Type B pancreatic cell (in vitro differentiated cells): Measurements from ENCODE around the gene TAF6. TPM values are rescaled to one million over a fixed set of nuclear protein-coding genes. Genes with fewer than 3 reads are reported as not detected.

ENCODE experiments used
- DNase-seq: peaks from one replicate; pipeline ENCODE4 v3.0.0; 2021; ENCODE audit warnings: mixed read lengths; ENCODE audit not compliant: unreplicated experiment; ENCODE audit errors: extremely low spot score
- H3K27ac Mint-ChIP-seq: 2 replicates; pipeline ENCODE4 v1.8.0; 2021; ENCODE audit warnings: mild to moderate bottlenecking, mixed read lengths
- H3K27me3 Mint-ChIP-seq: 2 replicates; pipeline ENCODE4 v1.8.0; 2021; ENCODE audit warnings: mixed read lengths
- H3K36me3 Mint-ChIP-seq: 2 replicates; pipeline ENCODE4 v1.8.0; 2021; ENCODE audit warnings: mixed read lengths
- H3K4me1 Mint-ChIP-seq: one replicate; pipeline ENCODE4 v1.8.0; 2021; ENCODE audit warnings: mixed read lengths; ENCODE audit not compliant: unreplicated experiment
- H3K4me3 Mint-ChIP-seq: 2 replicates; pipeline ENCODE4 v1.8.0; 2021; ENCODE audit warnings: mild to moderate bottlenecking, mixed read lengths
- H3K9me3 Mint-ChIP-seq: 2 replicates; pipeline ENCODE4 v1.8.0; 2021; ENCODE audit warnings: mixed read lengths
- total RNA-seq: library from RNA; stranded (reverse); gene quantifications from 2 replicates; pipeline ENCODE4 v1.2.1, GENCODE V29; 2021; ENCODE audit warnings: low replicate concordance
- TF ChIP-seq, protein P1 (sequence below): fragments of 200-600 bp; sonication (generic); conservative IDR thresholded peaks from 2 replicates; pipeline ENCODE4 v1.5.0; 2021; ENCODE audit warnings: antibody characterized with exemption, mild to moderate bottlenecking

The TAF6 gene
- total RNA-seq, 1 donor from 2014 or later: 77.7 TPM

DNA sequence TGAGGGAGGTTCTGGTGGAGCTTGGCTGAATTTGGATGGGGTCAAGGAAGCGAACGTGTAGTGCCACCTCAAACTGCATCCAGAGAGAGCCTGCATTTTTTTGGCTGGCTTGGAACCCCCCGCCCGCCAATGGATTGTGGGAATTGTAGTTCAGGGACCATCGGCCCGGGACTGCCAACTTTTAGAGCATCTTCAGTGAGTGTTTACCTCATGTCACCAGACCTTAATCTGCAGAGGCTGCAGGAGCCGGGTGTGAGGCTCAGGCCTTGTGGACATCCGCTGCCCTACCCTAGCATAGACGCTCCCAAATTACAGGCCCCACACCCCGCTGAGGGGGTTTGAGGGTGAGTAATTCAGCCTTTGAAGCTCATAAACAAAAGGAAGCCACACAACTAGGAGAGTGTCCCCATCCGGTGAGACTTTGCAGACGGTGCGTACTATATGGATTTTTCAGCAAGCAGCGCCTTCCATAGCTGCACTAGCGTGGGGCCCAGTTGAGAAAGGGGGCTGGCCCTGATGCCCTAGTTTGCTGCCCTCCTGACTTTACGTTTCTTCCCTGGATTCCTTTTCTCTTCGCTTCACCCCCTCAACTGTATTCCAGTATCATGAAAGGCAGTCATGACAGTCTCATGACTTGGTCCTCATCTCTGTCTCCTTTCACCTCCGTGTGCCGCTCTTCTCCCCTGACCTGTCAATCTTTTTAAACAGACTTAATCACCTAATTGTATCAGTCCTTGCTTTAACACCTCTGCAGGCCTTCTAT lies 993 bp upstream of the TAF6 start:
- DNase-seq: no peak
- Mint-ChIP-seq H3K27ac (peak overlapping the region; percentile 99), H3K4me3 (peak overlapping the region; percentile 95), H3K36me3 (peaks cover 12% of the 10 kb centered on the region), H3K9me3 (no peaks in the 10 kb centered on the region), H3K27me3 (no peaks in the 10 kb centered on the region), H3K4me1 (peaks cover 13% of the 10 kb centered on the region)
- TF ChIP-seq, protein P1, sequence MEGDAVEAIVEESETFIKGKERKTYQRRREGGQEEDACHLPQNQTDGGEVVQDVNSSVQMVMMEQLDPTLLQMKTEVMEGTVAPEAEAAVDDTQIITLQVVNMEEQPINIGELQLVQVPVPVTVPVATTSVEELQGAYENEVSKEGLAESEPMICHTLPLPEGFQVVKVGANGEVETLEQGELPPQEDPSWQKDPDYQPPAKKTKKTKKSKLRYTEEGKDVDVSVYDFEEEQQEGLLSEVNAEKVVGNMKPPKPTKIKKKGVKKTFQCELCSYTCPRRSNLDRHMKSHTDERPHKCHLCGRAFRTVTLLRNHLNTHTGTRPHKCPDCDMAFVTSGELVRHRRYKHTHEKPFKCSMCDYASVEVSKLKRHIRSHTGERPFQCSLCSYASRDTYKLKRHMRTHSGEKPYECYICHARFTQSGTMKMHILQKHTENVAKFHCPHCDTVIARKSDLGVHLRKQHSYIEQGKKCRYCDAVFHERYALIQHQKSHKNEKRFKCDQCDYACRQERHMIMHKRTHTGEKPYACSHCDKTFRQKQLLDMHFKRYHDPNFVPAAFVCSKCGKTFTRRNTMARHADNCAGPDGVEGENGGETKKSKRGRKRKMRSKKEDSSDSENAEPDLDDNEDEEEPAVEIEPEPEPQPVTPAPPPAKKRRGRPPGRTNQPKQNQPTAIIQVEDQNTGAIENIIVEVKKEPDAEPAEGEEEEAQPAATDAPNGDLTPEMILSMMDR: no peak

DNA sequence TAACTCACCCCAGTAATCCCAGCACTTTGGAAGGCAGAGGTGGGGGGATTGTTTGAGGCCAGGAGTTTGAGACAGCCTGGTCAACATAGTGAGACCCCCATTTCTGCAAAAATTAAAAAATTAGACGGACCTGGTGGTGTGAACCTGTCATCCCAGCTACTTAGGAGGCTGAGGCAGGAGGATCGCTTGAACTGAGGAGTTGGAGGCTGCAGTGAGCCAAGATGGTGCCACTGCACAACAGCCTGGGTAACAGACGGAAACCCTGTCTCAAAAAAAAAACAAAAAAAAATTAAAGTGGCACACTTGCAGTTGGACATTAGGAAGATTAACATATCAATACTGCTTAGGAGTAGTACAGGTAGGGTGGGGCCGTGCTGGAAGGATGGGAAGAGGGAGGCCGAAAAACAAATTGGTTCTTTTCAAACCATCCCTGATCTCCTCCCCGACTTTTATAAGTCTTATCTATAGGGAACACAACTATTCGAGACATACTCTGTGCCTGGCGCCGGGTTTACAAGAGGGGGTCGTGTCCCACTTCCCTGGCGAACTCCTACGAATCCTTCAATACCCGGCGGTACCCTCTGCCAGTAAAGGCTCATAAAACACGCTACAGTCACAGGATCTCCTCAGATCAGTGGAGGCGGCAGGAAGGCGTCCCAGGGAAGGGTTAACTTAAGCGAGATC lies 628 bp downstream of the TAF6 start:
- Mint-ChIP-seq H3K4me1 (peaks cover 7% of the 10 kb centered on the region), H3K36me3 (peaks cover 12% of the 10 kb centered on the region), H3K27me3 (no peaks in the 10 kb centered on the region), H3K27ac (peak overlapping the region; percentile 99), H3K4me3 (peak overlapping the region; percentile 95), H3K9me3 (no peaks in the 10 kb centered on the region)
- TF ChIP-seq, protein P1: no peak
- DNase-seq: no peak

GRCh38 chr7:100115026-100115425 lies 4.1 kb downstream of the TAF6 start:
- TF ChIP-seq, protein P1: no peak
- H3K27me3 Mint-ChIP-seq: no peaks in the 10 kb centered on the region
- no peak overlapping the region for H3K27ac Mint-ChIP-seq
- H3K4me1 Mint-ChIP-seq: no peaks in the 10 kb centered on the region
- H3K36me3 Mint-ChIP-seq: peaks cover 15% of the 10 kb centered on the region
- no peaks in the 10 kb centered on the region for H3K9me3 Mint-ChIP-seq
- no peak overlapping the region for H3K4me3 Mint-ChIP-seq
- no peak for DNase-seq

GRCh38 chr7:100111914-100112313 lies 7.2 kb downstream of the TAF6 start:
- no peak overlapping the region for H3K27ac Mint-ChIP-seq
- no peaks in the 10 kb centered on the region for H3K9me3 Mint-ChIP-seq
- no peak for DNase-seq
- peaks cover 12% of the 10 kb centered on the region for H3K36me3 Mint-ChIP-seq
- no peak overlapping the region for H3K4me3 Mint-ChIP-seq
- H3K27me3 Mint-ChIP-seq: no peaks in the 10 kb centered on the region
- TF ChIP-seq, protein P1: no peak
- H3K4me1 Mint-ChIP-seq: no peaks in the 10 kb centered on the region

GRCh38 chr7:100111156-100111555 lies 8.0 kb downstream of the TAF6 start:
- DNase-seq: no peak
- peaks cover 11% of the 10 kb centered on the region for H3K36me3 Mint-ChIP-seq
- no peak overlapping the region for H3K4me3 Mint-ChIP-seq
- no peaks in the 10 kb centered on the region for H3K27me3 Mint-ChIP-seq
- no peak overlapping the region for H3K27ac Mint-ChIP-seq
- no peaks in the 10 kb centered on the region for H3K9me3 Mint-ChIP-seq
- no peaks in the 10 kb centered on the region for H3K4me1 Mint-ChIP-seq
- TF ChIP-seq, protein P1: no peak
